Lower leg skin (tissue), 3 donors: Measurements from ENCODE around the gene COMMD1.

ENCODE experiments used
- POLR2A ChIP-seq, 2 donors: fragments of 450-650 bp; IDR thresholded peaks; one replicate each; pipeline ENCODE4 v1.6.1; 2016 to 2017; ENCODE audit warnings: antibody characterized with exemption in 2 of 2, mild to moderate bottlenecking in 1 of 2, moderate library complexity in 1 of 2
- TF ChIP-seq, protein P1 (sequence below), 3 donors: fragments of 450-650 bp; IDR thresholded peaks; one replicate each; pipeline ENCODE4 v1.5.1; 2016; ENCODE audit warnings: antibody characterized with exemption in 3 of 3, mild to moderate bottlenecking in 3 of 3, moderate library complexity in 2 of 3

GRCh38 chr2:61887717-61888266, 17.7 kb upstream of the COMMD1 start:
- no peak for TF ChIP-seq POLR2A (IDR thresholded peaks at IDR 0.05)
- TF ChIP-seq, protein P1, sequence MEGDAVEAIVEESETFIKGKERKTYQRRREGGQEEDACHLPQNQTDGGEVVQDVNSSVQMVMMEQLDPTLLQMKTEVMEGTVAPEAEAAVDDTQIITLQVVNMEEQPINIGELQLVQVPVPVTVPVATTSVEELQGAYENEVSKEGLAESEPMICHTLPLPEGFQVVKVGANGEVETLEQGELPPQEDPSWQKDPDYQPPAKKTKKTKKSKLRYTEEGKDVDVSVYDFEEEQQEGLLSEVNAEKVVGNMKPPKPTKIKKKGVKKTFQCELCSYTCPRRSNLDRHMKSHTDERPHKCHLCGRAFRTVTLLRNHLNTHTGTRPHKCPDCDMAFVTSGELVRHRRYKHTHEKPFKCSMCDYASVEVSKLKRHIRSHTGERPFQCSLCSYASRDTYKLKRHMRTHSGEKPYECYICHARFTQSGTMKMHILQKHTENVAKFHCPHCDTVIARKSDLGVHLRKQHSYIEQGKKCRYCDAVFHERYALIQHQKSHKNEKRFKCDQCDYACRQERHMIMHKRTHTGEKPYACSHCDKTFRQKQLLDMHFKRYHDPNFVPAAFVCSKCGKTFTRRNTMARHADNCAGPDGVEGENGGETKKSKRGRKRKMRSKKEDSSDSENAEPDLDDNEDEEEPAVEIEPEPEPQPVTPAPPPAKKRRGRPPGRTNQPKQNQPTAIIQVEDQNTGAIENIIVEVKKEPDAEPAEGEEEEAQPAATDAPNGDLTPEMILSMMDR (IDR thresholded peaks at IDR 0.05), result no peak
